AG08396 (cell line): ENCODE data around the gene EGR2.
"Not testable (repeated sequence)": the region's sequence is repeated elsewhere in the genome, so short reads cannot be mapped to it uniquely, and the experiment has no call there.

Source experiments
- DNase-seq: peaks from one replicate; pipeline ENCODE4 v3.0.0; 2012; ENCODE audit warnings: low spot score, mixed read lengths

The EGR2 gene

DNA sequence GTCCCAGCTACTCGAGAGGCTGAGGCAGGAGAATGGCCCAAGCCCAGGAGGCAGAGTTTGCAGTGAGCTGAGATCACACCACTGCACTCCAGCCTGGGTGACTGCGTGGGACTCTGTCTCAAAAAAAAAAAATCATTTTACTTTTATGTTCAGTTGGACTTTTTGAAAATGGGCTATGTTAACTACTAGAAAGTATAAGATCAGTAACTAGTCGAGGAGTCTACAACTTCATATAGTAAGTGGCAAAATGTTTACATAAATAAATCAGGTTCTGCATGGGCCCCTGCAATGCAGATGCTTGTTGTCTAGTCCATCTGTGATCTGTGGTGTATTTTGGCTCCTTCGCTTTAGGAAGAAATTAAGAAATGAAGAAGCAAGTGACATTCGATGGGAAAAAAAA is 23.9 kb downstream of the EGR2 start:
- DNase-seq: no peak

DNA sequence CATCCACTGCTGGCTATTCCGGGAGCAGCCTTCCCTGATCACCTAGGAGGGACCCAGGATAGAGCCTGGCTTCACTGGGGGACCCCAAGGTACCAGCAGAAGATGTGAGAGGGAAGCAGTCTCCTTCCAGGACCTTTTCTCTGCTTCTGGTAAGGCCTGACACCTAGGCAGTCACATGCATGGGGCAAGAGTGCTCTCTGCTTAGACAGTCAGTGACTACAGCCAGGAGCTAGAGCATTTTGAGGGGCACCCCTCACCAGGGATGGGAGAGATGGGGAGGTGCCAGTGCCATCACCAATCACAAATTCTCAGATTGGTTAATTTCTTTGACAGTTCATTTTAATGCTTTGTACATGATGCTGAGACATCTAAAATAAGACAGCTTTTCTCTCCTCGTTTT is 25.6 kb downstream of the EGR2 start:
- no peak for DNase-seq

DNA sequence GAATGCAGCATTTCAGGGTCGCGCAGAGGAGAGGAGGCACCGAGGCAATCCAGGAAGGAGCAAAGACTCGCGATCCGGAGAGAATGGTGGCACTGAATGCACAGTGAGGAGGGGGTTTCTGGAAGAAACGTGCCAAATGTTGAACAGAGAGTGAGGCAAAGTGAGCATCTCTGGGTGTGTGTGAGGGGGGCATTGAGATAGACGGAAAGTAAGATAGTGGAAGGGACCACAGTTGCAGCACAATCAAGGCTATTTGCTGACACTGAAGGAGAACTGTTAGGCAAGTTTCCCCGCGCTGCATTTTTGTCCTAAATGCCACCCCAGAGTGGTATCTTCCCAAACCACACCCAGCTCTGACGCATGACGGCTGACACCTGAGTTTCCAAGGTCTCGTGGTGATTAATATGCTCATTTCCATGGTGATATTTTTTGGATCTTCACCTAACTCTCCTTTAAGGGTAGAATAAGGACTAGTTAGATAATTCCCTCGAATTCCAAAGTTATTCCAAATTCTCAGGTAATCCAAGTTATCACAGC is 26.1 kb downstream of the EGR2 start:
- DNase-seq: no peak

DNA sequence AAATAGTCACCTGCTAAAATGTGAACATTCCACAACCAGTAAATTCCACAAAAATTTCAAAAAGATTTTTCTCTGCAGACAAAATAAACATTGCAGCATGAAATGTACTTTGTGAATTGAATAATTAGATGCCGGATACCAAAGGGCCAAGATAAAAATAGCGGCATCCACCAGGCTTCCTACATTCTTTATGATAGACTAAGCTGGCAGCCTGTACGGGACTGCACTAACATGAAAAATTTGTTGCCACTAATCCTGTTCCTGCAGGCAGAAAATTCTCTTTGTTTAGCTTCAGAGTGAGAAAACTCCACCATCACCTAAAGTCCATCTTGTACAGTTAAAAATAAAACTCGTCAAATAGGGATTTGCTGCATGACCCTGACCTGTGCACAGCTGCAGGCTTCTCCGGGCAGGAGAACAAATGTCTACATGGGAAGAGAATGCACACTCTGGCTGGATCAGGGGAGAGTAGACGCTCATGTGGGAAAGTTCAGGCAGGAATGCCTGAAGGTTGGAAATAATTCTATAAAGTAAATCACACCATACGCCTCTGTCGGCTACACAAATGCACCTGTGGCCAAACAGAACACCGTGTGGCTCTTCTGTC is 27.2 kb downstream of the EGR2 start:
- DNase-seq: no peak

DNA sequence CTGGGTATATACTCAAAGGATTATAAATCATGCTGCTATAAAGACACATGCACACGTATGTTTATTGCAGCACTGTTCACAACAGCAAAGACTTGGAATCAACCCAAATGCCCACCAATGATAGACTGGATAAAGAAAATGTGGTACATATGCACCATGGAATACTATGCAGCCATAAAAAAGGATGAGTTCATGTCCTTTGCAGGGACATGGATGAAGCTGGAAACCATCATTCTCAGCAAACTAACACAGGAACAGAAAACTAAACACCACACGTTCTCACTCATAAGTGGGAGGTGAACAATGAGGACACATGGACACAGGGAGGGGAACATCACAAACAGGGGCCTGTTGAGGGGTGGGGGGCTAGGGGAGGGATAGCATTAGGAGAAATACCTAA is 27.9 kb downstream of the EGR2 start:
- DNase-seq: not testable (repeated sequence)

DNA sequence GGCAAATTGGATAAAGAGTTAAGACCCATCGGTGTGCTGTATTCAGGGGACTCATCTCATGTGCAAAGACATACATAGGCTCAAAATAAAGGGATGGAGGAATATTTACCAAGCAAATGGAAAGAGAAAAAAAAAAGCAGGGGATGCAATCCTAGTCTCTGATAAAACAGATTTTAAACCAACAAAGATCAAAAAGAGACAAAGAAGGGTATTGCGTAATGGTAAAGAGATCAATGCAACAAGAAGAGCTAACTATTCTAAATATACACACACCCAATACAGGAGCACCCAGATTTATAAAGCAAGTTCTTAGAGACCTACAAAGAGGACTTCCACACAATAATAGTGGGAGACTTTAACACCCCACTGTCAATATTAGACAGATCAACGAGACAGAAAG is 31.6 kb downstream of the EGR2 start:
- not testable (repeated sequence) for DNase-seq

DNA sequence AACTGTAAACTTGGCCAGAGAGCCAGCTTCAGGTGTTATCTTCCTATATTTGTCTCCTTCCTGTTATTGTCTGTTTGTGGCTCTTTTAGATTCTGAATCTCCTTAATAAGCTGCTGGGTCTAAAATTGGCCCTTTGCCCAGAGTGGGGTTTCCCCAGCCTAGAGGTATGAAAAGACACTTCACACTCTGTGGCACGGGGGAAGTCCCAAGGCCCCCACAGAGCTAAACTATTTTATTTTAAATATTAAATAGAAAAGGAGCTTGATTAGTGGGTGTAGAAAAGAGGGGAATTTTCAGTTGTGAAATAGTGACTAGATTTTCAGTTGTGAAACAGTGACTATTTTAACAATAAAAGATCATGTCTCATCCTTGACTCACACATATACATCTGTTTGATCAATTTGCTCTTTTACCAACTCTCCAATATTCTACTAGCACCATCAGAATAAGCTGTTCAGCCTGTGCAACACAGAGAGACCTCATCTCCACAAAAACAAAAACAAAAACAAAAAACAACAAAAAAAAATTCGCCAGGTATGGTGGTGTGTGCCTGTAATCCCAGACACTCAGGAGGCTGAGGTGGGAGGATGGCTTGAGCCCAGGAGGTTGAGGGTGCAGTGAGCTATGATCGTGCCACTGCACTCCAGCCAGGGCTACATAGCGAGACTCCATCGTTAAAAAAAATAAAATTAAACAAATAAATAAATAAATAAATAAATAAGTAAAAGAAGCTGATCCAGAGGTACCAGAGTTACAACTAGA is 36.5 kb downstream of the EGR2 start:
- DNase-seq: no peak

DNA sequence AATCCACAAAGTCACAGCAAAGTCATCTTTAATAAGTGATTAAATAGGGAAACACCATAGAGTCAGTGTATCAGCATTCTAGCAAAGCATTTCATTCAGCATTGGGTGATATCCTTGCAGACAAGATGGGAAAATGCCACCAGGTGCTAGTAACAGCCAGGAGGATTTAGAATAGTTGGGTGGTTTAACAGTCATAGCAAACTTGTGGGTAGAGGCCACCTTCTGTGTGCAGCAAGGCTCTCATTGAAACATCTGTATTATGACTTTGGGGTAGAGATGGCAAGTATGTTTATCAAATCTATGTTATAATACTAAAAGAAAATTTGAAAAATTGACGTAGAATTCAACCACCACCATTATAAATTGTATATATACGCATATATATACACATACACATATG is 38.0 kb downstream of the EGR2 start:
- DNase-seq: no peak

DNA sequence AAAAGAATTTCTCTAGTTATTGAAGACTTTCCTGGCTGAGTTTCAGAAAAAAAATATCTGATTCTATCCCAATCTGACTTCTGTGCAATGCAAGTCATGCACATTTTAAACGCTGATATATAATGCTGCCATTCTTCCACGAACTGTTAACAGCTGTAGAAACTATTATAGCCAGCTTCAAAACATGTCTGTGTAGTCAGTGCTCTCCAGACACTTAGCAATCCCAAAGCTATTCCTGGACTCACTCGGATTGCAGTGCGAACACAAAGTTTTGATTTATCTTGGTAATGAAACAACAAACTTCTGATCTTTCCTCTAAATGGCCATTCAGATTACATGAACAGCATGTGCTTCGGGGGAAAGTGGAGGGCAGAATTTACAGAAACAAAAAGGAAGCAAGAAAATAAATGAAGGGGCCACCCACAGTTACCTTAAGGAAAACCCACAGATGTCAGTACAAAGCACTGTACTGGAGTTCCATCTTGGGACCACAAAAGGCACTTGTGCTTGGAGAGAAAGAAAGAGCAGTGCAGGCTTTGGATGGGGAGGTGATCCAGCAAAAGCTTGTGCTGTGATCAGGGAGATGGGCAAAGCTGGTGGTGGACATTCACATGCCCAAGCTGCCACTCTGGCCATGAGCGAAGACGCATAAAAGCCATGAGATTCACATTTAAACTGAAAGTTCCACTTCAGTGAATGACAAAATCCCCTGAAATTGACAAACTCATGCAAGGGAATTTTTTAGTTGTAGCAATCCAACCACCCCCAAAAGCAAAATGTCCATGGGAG is 43.8 kb downstream of the EGR2 start:
- DNase-seq: peak; percentile 13

DNA sequence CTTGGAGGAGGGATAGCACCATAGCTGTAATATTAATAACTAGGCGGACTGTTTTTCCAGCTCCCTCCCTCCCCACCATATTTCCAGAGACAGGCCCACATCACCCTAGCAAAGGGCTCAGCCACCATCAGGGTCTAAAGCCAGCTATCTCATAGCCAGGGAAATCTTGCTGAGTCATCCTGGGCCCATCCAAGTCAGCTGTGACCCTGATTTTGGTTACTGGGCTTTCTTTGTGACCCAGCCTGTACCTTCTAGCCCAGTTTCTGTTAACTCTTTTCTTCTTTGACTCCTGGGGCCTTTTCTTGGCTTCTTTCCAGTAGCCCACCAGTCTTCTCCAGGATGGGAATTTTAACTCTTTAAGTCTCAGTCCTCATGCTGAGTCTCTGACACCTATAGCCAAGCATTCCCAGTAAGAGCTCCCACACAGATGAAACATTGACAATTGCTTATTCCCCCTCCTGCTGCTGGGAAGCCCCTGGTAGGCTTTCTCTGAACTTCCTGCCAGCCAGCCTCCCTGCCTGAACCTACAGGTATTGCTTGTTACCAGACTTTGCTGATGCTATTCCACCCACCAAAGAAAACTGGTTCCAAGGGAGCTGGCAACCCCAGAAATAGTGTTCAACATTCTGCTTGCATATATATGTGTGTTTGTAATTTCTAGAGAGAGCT is 46.5 kb downstream of the EGR2 start:
- DNase-seq: no peak

DNA sequence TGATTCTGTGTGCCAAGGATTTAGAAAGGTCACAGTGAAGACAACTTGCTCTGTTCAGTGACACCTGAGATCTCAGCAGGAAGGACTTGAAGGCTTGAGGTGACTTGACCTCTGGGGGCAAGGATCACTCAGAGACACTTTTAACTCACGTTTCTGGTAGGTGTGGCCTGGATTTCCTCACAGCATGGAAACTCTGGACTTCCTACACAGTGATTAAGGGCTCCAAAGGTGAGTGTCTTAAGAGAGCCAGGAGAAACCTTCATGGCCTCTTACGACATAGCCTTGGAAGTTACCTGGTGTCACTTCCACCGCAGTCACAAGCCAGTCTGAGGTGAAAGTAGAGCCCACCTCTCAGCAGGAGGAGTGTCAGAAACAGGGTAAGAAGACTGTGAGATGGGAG is 49.8 kb downstream of the EGR2 start:
- DNase-seq: no peak

DNA sequence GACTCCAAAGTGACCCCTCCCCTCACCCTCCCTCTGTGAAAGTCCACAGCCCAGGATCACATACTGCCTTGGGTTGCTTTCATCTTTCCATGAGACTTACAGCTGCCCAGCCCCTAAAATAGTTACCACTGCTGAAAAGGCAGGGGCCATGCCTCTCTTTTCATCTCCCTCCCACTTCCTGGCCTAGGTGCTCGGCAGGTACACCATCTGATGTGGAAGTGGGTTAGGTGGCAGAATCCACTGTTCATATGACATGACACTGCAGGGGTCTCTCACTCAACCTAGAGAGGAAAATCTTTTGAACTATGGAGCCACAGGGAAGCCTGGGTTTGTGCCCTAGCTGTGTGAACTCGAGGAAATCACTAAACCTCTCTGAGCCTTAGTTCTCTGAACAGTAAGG is 50.4 kb downstream of the EGR2 start:
- no peak for DNase-seq

DNA sequence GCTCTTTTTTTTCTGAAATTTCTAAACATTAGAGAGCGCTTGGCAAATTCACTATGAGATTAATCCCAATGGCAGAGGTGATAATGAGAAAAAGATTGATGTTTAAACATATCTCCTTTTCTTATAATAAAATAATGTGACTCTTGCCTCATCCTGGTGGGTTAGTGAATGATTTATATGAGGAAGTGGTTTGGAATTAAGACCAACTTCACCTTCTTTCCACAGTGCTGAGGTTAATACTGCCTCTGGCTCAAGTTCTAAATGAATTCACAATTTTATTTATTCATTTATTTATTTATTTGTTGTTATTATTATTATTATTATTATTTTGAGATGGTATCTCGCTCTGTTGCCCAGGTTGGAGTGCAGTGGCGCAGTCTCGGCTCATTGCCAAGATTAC is 52.2 kb downstream of the EGR2 start:
- no peak for DNase-seq

DNA sequence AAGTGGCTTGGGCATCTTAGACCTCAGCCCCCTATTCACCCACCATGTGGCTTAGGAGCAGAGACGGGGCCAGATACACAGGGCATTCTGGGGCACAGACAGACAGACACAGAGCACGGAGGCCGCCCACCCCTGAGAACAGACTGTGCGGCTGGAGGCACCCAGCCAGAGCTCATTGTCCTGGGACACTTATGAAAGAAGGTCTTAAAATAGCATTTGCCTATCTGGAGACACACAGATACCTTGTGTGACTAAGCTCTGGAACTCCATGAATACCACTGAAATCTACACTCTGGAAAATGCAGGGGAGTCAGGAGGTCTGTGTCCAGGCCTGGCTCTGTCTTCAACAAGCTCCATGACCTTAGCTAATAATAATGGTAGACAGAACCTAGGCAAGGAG is 53.0 kb downstream of the EGR2 start:
- DNase-seq: no peak
